A549 (cell line): ENCODE measurements around the gene PAIP2. TPM values are rescaled to one million over a fixed set of nuclear protein-coding genes. Genes with fewer than 3 reads are reported as not detected.
"Not testable (repeated sequence)": the region's sequence is repeated elsewhere in the genome, so short reads cannot be mapped to it uniquely, and the experiment has no call there.

Source experiments
- ATAC-seq, 2 experiments: fragments of 200-7000 bp in 1 of 2; fragments of >200 bp in 1 of 2; cut with Nextera tagmentation in 1 of 2; cut with Tn5 transposase in 1 of 2; 3 replicates each; pipeline versions ENCODE4 v1.8.0 to v1.9.1; 2018 to 2020; ENCODE audit warnings: mild to moderate bottlenecking in 1 of 2, moderate library complexity in 1 of 2
- CTCF ChIA-PET: fragments of 300-600 bp; sonication (Branson Sonifier 250); formaldehyde crosslinking; extraction: SDS; loops from one replicate; lab custom pipeline; 2021; ENCODE audit warnings: antibody characterized with exemption, inconsistent platforms; lab: Yijun Ruan, JAX
- POLR2A ChIA-PET: fragments of 350-600 bp; formaldehyde crosslinking; extraction: SDS; loops from one replicate; lab custom pipeline; 2021; ENCODE audit warnings: antibody characterized with exemption, inconsistent platforms; lab: Yijun Ruan, JAX
- DNase-seq, 2 experiments: peaks; one replicate each; pipeline versions ENCODE4 v3.0.0 to v3.0.0-alpha.2; 2011 to 2016; ENCODE audit warnings: low read depth in 1 of 2, low spot score in 1 of 2
- FAIRE-seq: peaks from 2 replicates; lab custom pipeline; 2011; peaks lifted over from hg19 to GRCh38; lab: Jason Lieb, UNC
- H3K27ac ChIP-seq, 2 experiments: fragments of >200 bp; sonication (Bioruptor Twin); formaldehyde crosslinking; 3 replicates each; pipeline ENCODE4 v1.5.1; 2016 to 2017
- H3K4me1 ChIP-seq: fragments of >200 bp; sonication (Bioruptor Twin); formaldehyde crosslinking; 3 replicates; pipeline ENCODE4 v1.6.1; 2016
- H3K4me2 ChIP-seq: fragments of >200 bp; sonication (Bioruptor Twin); formaldehyde crosslinking; 3 replicates; pipeline ENCODE4 v1.6.1; 2016
- H3K4me3 ChIP-seq: fragments of >200 bp; sonication (Bioruptor Twin); formaldehyde crosslinking; 3 replicates; pipeline ENCODE4 v1.5.1; 2016
- H3K9me3 ChIP-seq: fragments of >200 bp; sonication (Bioruptor Twin); formaldehyde crosslinking; 3 replicates; pipeline ENCODE4 v1.6.1; 2016
- ATOH8 ChIP-seq: fragments of 250-450 bp; sonication (Bioruptor Pico); IDR thresholded peaks from 2 replicates; pipeline ENCODE4 v1.5.0; 2020; ENCODE audit warnings: low read depth, mild to moderate bottlenecking, moderate library complexity
- BHLHE40 ChIP-seq: IDR thresholded peaks from 2 replicates; pipeline ENCODE4 v1.6.1; 2012; ENCODE audit warnings: low read depth, low read length, inconsistent platforms
- CBX8 ChIP-seq: fragments of 200-600 bp; sonication (generic); IDR thresholded peaks from 2 replicates; pipeline ENCODE4 v1.6.1; 2016
- CEBPB ChIP-seq, 2 experiments: fragments of >200 bp in 1 of 2; sonication (Bioruptor Twin) in 1 of 2; formaldehyde crosslinking in 1 of 2; IDR thresholded peaks; 2 replicates each; pipeline ENCODE4 v1.6.1; 2012 to 2016
- CHD2 ChIP-seq: fragments of 150-350 bp; IDR thresholded peaks from 2 replicates; pipeline ENCODE4 v1.6.1; 2014; ENCODE audit warnings: low read length; ENCODE audit not compliant: partially characterized antibody
- CHD4 ChIP-seq: fragments of 200-600 bp; sonication (generic); IDR thresholded peaks from 2 replicates; pipeline ENCODE4 v1.6.1; 2016; ENCODE audit warnings: antibody characterized with exemption, mild to moderate bottlenecking, borderline replicate concordance
- CTCF ChIP-seq: fragments of >200 bp; sonication (Bioruptor Twin); formaldehyde crosslinking; IDR thresholded peaks from 3 replicates; pipeline ENCODE4 v1.5.1; 2016
- EHMT2 ChIP-seq: fragments of 200-600 bp; sonication (generic); IDR thresholded peaks from 2 replicates; pipeline ENCODE4 v1.6.1; 2016; ENCODE audit warnings: antibody characterized with exemption, low read depth, mild to moderate bottlenecking, moderate library complexity
- ESRRA ChIP-seq: fragments of 150-350 bp; IDR thresholded peaks from 2 replicates; pipeline ENCODE4 v1.6.1; 2014; ENCODE audit warnings: mild to moderate bottlenecking, low read length, borderline replicate concordance
- FOSL2 ChIP-seq, 2 experiments: fragments of 450-650 bp in 1 of 2; fragments of >200 bp in 1 of 2; sonication (Bioruptor Twin) in 1 of 2; formaldehyde crosslinking; IDR thresholded peaks; 2 replicates each; pipeline versions ENCODE4 v1.5.0 to v1.6.1; 2016 to 2020; ENCODE audit warnings: mild to moderate bottlenecking in 1 of 2, moderate library complexity in 1 of 2
- FOXS1 ChIP-seq: fragments of 250-450 bp; sonication (Bioruptor Pico); IDR thresholded peaks from 2 replicates; pipeline ENCODE4 v1.5.0; 2020; ENCODE audit warnings: mild to moderate bottlenecking, moderate library complexity
- GATA3 ChIP-seq: IDR thresholded peaks from 2 replicates; pipeline ENCODE4 v1.6.1; 2012; ENCODE audit warnings: borderline replicate concordance
- HEYL ChIP-seq: fragments of 250-450 bp; sonication (Bioruptor Pico); IDR thresholded peaks from 2 replicates; pipeline ENCODE4 v1.8.0; 2021; ENCODE audit warnings: mild to moderate bottlenecking, moderate library complexity
- HOXA7 ChIP-seq: fragments of 250-450 bp; sonication (Bioruptor Pico); IDR thresholded peaks from 2 replicates; pipeline ENCODE4 v1.5.0; 2020; ENCODE audit warnings: mild to moderate bottlenecking, moderate library complexity
- JUN ChIP-seq, 2 experiments: fragments of >200 bp; sonication (Bioruptor Twin); formaldehyde crosslinking; IDR thresholded peaks; 2 replicates in 1 of 2; 3 replicates in 1 of 2; pipeline ENCODE4 v1.6.1; 2016 to 2017
- KDM5A ChIP-seq: fragments of 200-600 bp; sonication (generic); IDR thresholded peaks from 2 replicates; pipeline ENCODE4 v1.6.1; 2016; ENCODE audit warnings: antibody characterized with exemption, mild to moderate bottlenecking
- MAFK ChIP-seq: fragments of 450-650 bp; IDR thresholded peaks from 2 replicates; pipeline ENCODE4 v1.6.1; 2014; ENCODE audit not compliant: partially characterized antibody
- MAX ChIP-seq: IDR thresholded peaks from 2 replicates; pipeline ENCODE4 v1.6.1; 2012
- MYC ChIP-seq: IDR thresholded peaks from 2 replicates; pipeline ENCODE4 v1.6.1; 2012; ENCODE audit warnings: mild to moderate bottlenecking, inconsistent platforms, low read length, improper control_type of control experiment, borderline replicate concordance
- NFE2L2 ChIP-seq: fragments of 150-350 bp; conservative IDR thresholded peaks from 2 replicates; pipeline ENCODE4 v1.6.1; 2014; ENCODE audit warnings: low read length
- PBX3 ChIP-seq: IDR thresholded peaks from 2 replicates; pipeline ENCODE4 v1.6.1; 2012
- POLR2AphosphoS2 ChIP-seq: conservative IDR thresholded peaks from 2 replicates; pipeline ENCODE4 v1.6.1; 2012; ENCODE audit warnings: low read length, improper control_type of control experiment, inconsistent platforms
- RARB ChIP-seq: fragments of 250-450 bp; sonication (Bioruptor Pico); IDR thresholded peaks from 2 replicates; pipeline ENCODE4 v1.8.0; 2021; ENCODE audit warnings: mild to moderate bottlenecking, moderate library complexity
- RCOR1 ChIP-seq: fragments of 150-350 bp; IDR thresholded peaks from 2 replicates; pipeline ENCODE4 v1.6.1; 2014; ENCODE audit warnings: antibody characterized with exemption, low read length, low read depth
- RFX5 ChIP-seq: fragments of 450-650 bp; IDR thresholded peaks from 2 replicates; pipeline ENCODE4 v1.7.1; 2014; ENCODE audit warnings: antibody characterized with exemption, mild to moderate bottlenecking, moderate library complexity
- RNF2 ChIP-seq: fragments of 200-600 bp; sonication (generic); IDR thresholded peaks from 2 replicates; pipeline ENCODE4 v1.6.1; 2016; ENCODE audit warnings: low read depth, mild to moderate bottlenecking, antibody characterized with exemption, moderate library complexity, borderline replicate concordance
- ZSCAN20 ChIP-seq: fragments of 250-450 bp; sonication (Bioruptor Pico); IDR thresholded peaks from 2 replicates; pipeline ENCODE4 v1.8.0; 2022; ENCODE audit warnings: mild to moderate bottlenecking, moderate library complexity
- WGBS: methylation state at CpG from one replicate; pipeline ENCODE4 v1.1.6; 2017; ENCODE audit errors: missing lambda C conversion rate; 5-methylcytosine and 5-hydroxymethylcytosine counted together
- polyA plus RNA-seq, 4 experiments: library from polyadenylated mRNA; depleted of rRNA in 3 of 4; stranded (reverse); fragments of >200 nt; fragmentation: RNase III in 1 of 4; extraction: RNeasy Plus Mini Kit Qiagen cat#74134 plus additional on column Dnase treatment in 1 of 4; gene quantifications; 2 replicates in 3 of 4; 3 replicates in 1 of 4; pipeline ENCODE4 v1.2.3, GENCODE V29; 2011 to 2017

Gene PAIP2
- polyA plus RNA-seq, 2 of the 4 experiments (the other 2 are of a cell fraction): 109 to 128 TPM

GRCh38 chr5:139354186-139354585, 12.5 kb downstream of the PAIP2 start:
- POLR2A ChIA-PET: interaction anchor here (2.1 kb wide), 1 partner anchor 12 kb away, joined by 6 read pairs; the partner anchor contains the start of gene PAIP2
- Histone ChIP-seq H3K4me1 (peaks cover 3% of the 10 kb centered on the region; the same call in 1 of the 3 replicates), H3K9me3 (no peaks in the 10 kb centered on the region), H3K4me3 (no peak overlapping the region), H3K27ac (no peak overlapping the region), H3K4me2 (no peak overlapping the region)
- 83% methylated on average over 3 of the region's 3 CpGs for WGBS
- FAIRE-seq (no peak), ATAC-seq (no peak), DNase-seq (no peak)
- CTCF ChIA-PET: interaction anchor here (1.3 to 2.2 kb wide), 2 partner anchors 12 to 37 kb away, joined by 3 to 8 read pairs; partner anchors contain the start of gene PAIP2
- TF ChIP-seq PBX3: no peak
- TF ChIP-seq POLR2AphosphoS2: no peak
- TF ChIP-seq CEBPB (IDR thresholded peaks at IDR 0.05): no peak
- no peak for TF ChIP-seq EHMT2
- TF ChIP-seq CHD4: no peak
- TF ChIP-seq RFX5: no peak
- no peak for TF ChIP-seq BHLHE40

GRCh38 chr5:139355900-139356299, 14.2 kb downstream of the PAIP2 start:
- H3K9me3 ChIP-seq, H3K4me1 ChIP-seq, ATAC-seq, DNase-seq, H3K4me3 ChIP-seq, H3K27ac ChIP-seq, FAIRE-seq, POLR2A ChIA-PET, H3K4me2 ChIP-seq: not testable (repeated sequence)
- CTCF ChIA-PET: interaction anchor here (1.2 to 2.2 kb wide), 2 partner anchors 14 to 56 kb away, joined by 3 to 8 read pairs; partner anchors contain the start of gene PAIP2
- WGBS: 97% methylated on average over 8 of the region's 8 CpGs

- FAIRE-seq (no peak), DNase-seq (no peak), ATAC-seq (no peak)
- ChIA-PET POLR2A (no interaction called here), CTCF (interaction anchor here (2.0 to 2.4 kb wide), 2 partner anchors 12 to 17 kb away, joined by 6 to 13 read pairs; partner anchors contain the start of gene PAIP2)
- TF ChIP-seq JUN (IDR thresholded peaks at IDR 0.05) (no peak), ATOH8 (CRISPR knock-in tag) (no peak), EHMT2 (no peak), FOSL2 (IDR thresholded peaks at IDR 0.05) (no peak), FOSL2 (CRISPR knock-in tag; IDR thresholded peaks at IDR 0.05) (no peak), CHD4 (no peak), HEYL (CRISPR knock-in tag) (no peak), NFE2L2 (no peak), RCOR1 (no peak), BHLHE40 (no peak)
- no peaks in the 10 kb centered on the region for H3K9me3 ChIP-seq
- H3K27ac ChIP-seq: no peak overlapping the region
- H3K4me2 ChIP-seq: no peak overlapping the region
- no peak overlapping the region for H3K4me3 ChIP-seq
- peaks cover 3% of the 10 kb centered on the region; the same call in 1 of the 3 replicates for H3K4me1 ChIP-seq
These were observed 16.4 kb downstream of the PAIP2 start for GRCh38 chr5:139358064-139358463.

GRCh38 chr5:139360384-139360783, 18.7 kb downstream of the PAIP2 start:
- Histone ChIP-seq H3K4me3 (no peak overlapping the region), H3K4me1 (peaks cover 3% of the 10 kb centered on the region; the same call in 1 of the 3 replicates), H3K9me3 (no peaks in the 10 kb centered on the region), H3K27ac (no peak overlapping the region), H3K4me2 (no peak overlapping the region)
- DNase-seq (no peak), ATAC-seq (no peak), FAIRE-seq (no peak)
- ChIA-PET CTCF (no interaction called here), POLR2A (interaction anchor here (1.1 kb wide), 1 partner anchor 66 kb away, joined by 3 read pairs; the partner anchor contains the start of gene MATR3)
- TF ChIP-seq MYC (no peak), CHD2 (no peak), FOXS1 (CRISPR knock-in tag) (no peak), CBX8 (no peak), ESRRA (no peak), RARB (no peak), GATA3 (no peak), MAX (no peak), JUN (IDR thresholded peaks at IDR 0.05) (no peak), NFE2L2 (no peak), ZSCAN20 (CRISPR knock-in tag) (no peak), CTCF (no peak), FOSL2 (IDR thresholded peaks at IDR 0.05) (no peak), FOSL2 (CRISPR knock-in tag; IDR thresholded peaks at IDR 0.05) (no peak), HOXA7 (no peak), RNF2 (no peak), MAFK (no peak), CEBPB (IDR thresholded peaks at IDR 0.05) (no peak), KDM5A (no peak)
- WGBS: 96% methylated on average over 4 of the region's 4 CpGs
